HG02973 (cell line): Measurements from ENCODE around the gene PCDHB9.
"Not testable (repeated sequence)": the region's sequence is repeated elsewhere in the genome, so short reads cannot be mapped to it uniquely, and the experiment has no call there.

Experiments used
- ATAC-seq: cut with Tn5 transposase; IDR thresholded peaks from one replicate; pipeline ENCODE4 v1.9.1; 2021; ENCODE audit warnings: moderate library complexity; ENCODE audit not compliant: unreplicated experiment

Gene PCDHB9

GRCh38 chr5:141184117-141184855 is 2.7 kb upstream of the PCDHB9 start:
- not testable (repeated sequence) for ATAC-seq

GRCh38 chr5:141188682-141189081 is 1.7 kb downstream of the PCDHB9 start:
- not testable (repeated sequence) for ATAC-seq

- not testable (repeated sequence) for ATAC-seq
Observed at GRCh38 chr5:141189131-141189530, 2.2 kb downstream of the PCDHB9 start.

GRCh38 chr5:141192110-141192725 is 5.3 kb downstream of the PCDHB9 start, which contains the start of gene PCDHB10:
Gene PCDHB10 (plus strand): TSS chr5:141192353. CDS start chr5:141192553, 200 bp downstream.
- ATAC-seq, result no peak

GRCh38 chr5:141194332-141194731 is 7.4 kb downstream of the PCDHB9 start:
- not testable (repeated sequence) for ATAC-seq

- no peak for ATAC-seq
Observed at GRCh38 chr5:141196363-141196762, 9.4 kb downstream of the PCDHB9 start.

- no peak for ATAC-seq
Observed at GRCh38 chr5:141199359-141200235, 12.6 kb downstream of the PCDHB9 start, which contains the start of gene PCDHB11. Gene PCDHB11 (plus strand): TSS chr5:141199627. CDS start chr5:141199775, 148 bp downstream.

- not testable (repeated sequence) for ATAC-seq
Observed at GRCh38 chr5:141201126-141201525, 14.2 kb downstream of the PCDHB9 start.

GRCh38 chr5:141201646-141202045 is 14.7 kb downstream of the PCDHB9 start:
- not testable (repeated sequence) for ATAC-seq

GRCh38 chr5:141208478-141208877 is 21.5 kb downstream of the PCDHB9 start, which contains the start of gene PCDHB12:
Gene PCDHB12 (plus strand): TSS chr5:141208719. CDS start chr5:141208908, 189 bp downstream.
- ATAC-seq, result no peak

- ATAC-seq, result not testable (repeated sequence)
Observed at GRCh38 chr5:141210281-141210680, 23.3 kb downstream of the PCDHB9 start.

GRCh38 chr5:141210849-141211248 is 23.9 kb downstream of the PCDHB9 start:
- not testable (repeated sequence) for ATAC-seq

- not testable (repeated sequence) for ATAC-seq
Observed at GRCh38 chr5:141213656-141214339, 26.8 kb downstream of the PCDHB9 start, which contains the start of gene PCDHB13. Gene PCDHB13 (plus strand): TSS chr5:141213919. CDS start chr5:141214124, 205 bp downstream.

- not testable (repeated sequence) for ATAC-seq
Observed at GRCh38 chr5:141214583-141214982, 27.6 kb downstream of the PCDHB9 start.

GRCh38 chr5:141215504-141215903 is 28.5 kb downstream of the PCDHB9 start:
- not testable (repeated sequence) for ATAC-seq

GRCh38 chr5:141216035-141216434 is 29.1 kb downstream of the PCDHB9 start:
- not testable (repeated sequence) for ATAC-seq

- ATAC-seq, result no peak
Observed at GRCh38 chr5:141223112-141223783, 36.3 kb downstream of the PCDHB9 start, which contains the start of gene PCDHB14. Gene PCDHB14 (plus strand): TSS chr5:141223343. CDS start chr5:141223506, 163 bp downstream.

GRCh38 chr5:141224844-141225243 is 37.9 kb downstream of the PCDHB9 start:
- not testable (repeated sequence) for ATAC-seq

GRCh38 chr5:141225421-141225820 is 38.5 kb downstream of the PCDHB9 start:
- not testable (repeated sequence) for ATAC-seq
